GM23248 (cell line): ENCODE data around the gene TMEM151B.

Experiments
- EZH2 ChIP-seq: fragments of 200-600 bp; sonication (generic); IDR thresholded peaks from 2 replicates; pipeline ENCODE4 v1.6.1; 2018; ENCODE audit warnings: antibody characterized with exemption, mild to moderate bottlenecking; ENCODE audit not compliant: insufficient read depth, poor library complexity, severe bottlenecking
- EZH2phosphoT487 ChIP-seq: fragments of 200-600 bp; sonication (generic); IDR thresholded peaks from 2 replicates; pipeline ENCODE4 v1.6.1; 2018; ENCODE audit warnings: antibody characterized with exemption, moderate library complexity, mild to moderate bottlenecking, low read depth; ENCODE audit not compliant: insufficient read depth

GRCh38 chr6:44247338-44248302 lies 22.6 kb upstream of the TMEM151B start:
- no peak for TF ChIP-seq EZH2
- TF ChIP-seq EZH2phosphoT487: no peak
